Activated T-helper 1 cell treated with anti-CD3 and anti-CD28 coated beads, Interleukin-12 subunit alpha, Interleukin-12 subunit beta, Interleukin-2, Interleukin-4 antibody, amounts not matched to agents 30 ng/mL and 10 ng/mL and 1 ng/mL, durations not matched to agents 14 hours and 24 hours and 36 hours (primary cell): ENCODE data around the gene LAGE3. TPM values are rescaled to one million over a fixed set of nuclear protein-coding genes. Genes with fewer than 3 reads are reported as not detected.
A peak's percentile ranks its signal among the peaks of the same experiment; 100 is the strongest.

Source experiments
- DNase-seq: peaks from one replicate; pipeline ENCODE4 v3.0.0; 2021; ENCODE audit warnings: low spot score
- H3K27ac Mint-ChIP-seq: one replicate; pipeline ENCODE4 v1.8.0; 2021; ENCODE audit warnings: mild to moderate bottlenecking, mixed read lengths
- H3K27me3 Mint-ChIP-seq: one replicate; pipeline ENCODE4 v1.8.0; 2022; ENCODE audit warnings: mild to moderate bottlenecking, moderate library complexity, mixed read lengths; ENCODE audit not compliant: insufficient read depth
- H3K36me3 Mint-ChIP-seq: one replicate; pipeline ENCODE4 v1.8.0; 2021; ENCODE audit warnings: low read depth, mixed read lengths
- H3K4me1 Mint-ChIP-seq: one replicate; pipeline ENCODE4 v1.8.0; 2021; ENCODE audit warnings: low read depth, mixed read lengths
- H3K4me3 Mint-ChIP-seq: one replicate; pipeline ENCODE4 v1.8.0; 2021; ENCODE audit warnings: mild to moderate bottlenecking, moderate library complexity, mixed read lengths
- H3K9me3 Mint-ChIP-seq: one replicate; pipeline ENCODE4 v1.8.0; 2021; ENCODE audit warnings: mixed read lengths
- intact Hi-C: fragments of 100-400 bp; cut with micrococcal nuclease; formaldehyde crosslinking; loops from one replicate; pipeline ENCODE4 v1.15.1; 2024
- total RNA-seq: library from RNA; stranded (reverse); gene quantifications from 2 replicates; pipeline ENCODE4 v1.2.3, GENCODE V29; 2022

Gene LAGE3
- total RNA-seq, 1 donor from 2014 or later: 60.3 TPM

GRCh38 chrX:154457491-154458115 lies 21.5 kb downstream of the LAGE3 start:
- peak; percentile 39 for DNase-seq
- no peaks in the 10 kb centered on the region for H3K9me3 Mint-ChIP-seq
- peaks cover 5% of the 10 kb centered on the region for H3K4me1 Mint-ChIP-seq
- H3K27ac Mint-ChIP-seq: peak overlapping the region; percentile 94
- intact Hi-C loops: no loop called here
- peak overlapping the region; percentile 96 for H3K4me3 Mint-ChIP-seq
- H3K27me3 Mint-ChIP-seq: no peaks in the 10 kb centered on the region
- peaks cover 11% of the 10 kb centered on the region for H3K36me3 Mint-ChIP-seq

GRCh38 chrX:154452823-154453222 lies 26.3 kb downstream of the LAGE3 start:
- Mint-ChIP-seq H3K27ac (no peak overlapping the region), H3K36me3 (peaks cover 14% of the 10 kb centered on the region), H3K27me3 (no peaks in the 10 kb centered on the region), H3K4me3 (no peak overlapping the region), H3K4me1 (peaks cover 5% of the 10 kb centered on the region), H3K9me3 (no peaks in the 10 kb centered on the region)
- no peak for DNase-seq
- intact Hi-C loops: no loop called here

- H3K27me3 Mint-ChIP-seq: no peaks in the 10 kb centered on the region
- peaks cover 20% of the 10 kb centered on the region for H3K36me3 Mint-ChIP-seq
- intact Hi-C loops: no loop called here
- H3K4me3 Mint-ChIP-seq: no peak overlapping the region
- no peaks in the 10 kb centered on the region for H3K4me1 Mint-ChIP-seq
- DNase-seq: no peak
- H3K9me3 Mint-ChIP-seq: no peaks in the 10 kb centered on the region
- no peak overlapping the region for H3K27ac Mint-ChIP-seq
Observed at GRCh38 chrX:154450312-154450711, 28.8 kb downstream of the LAGE3 start.

GRCh38 chrX:154449618-154450017 lies 29.5 kb downstream of the LAGE3 start:
- DNase-seq: no peak
- no peaks in the 10 kb centered on the region for H3K9me3 Mint-ChIP-seq
- H3K36me3 Mint-ChIP-seq: peaks cover 19% of the 10 kb centered on the region
- H3K4me3 Mint-ChIP-seq: no peak overlapping the region
- no peak overlapping the region for H3K27ac Mint-ChIP-seq
- no peaks in the 10 kb centered on the region for H3K27me3 Mint-ChIP-seq
- no peaks in the 10 kb centered on the region for H3K4me1 Mint-ChIP-seq
- intact Hi-C loops: no loop called here

- no peaks in the 10 kb centered on the region for H3K27me3 Mint-ChIP-seq
Observed at GRCh38 chrX:154448484-154448883, 30.6 kb downstream of the LAGE3 start.

GRCh38 chrX:154446430-154446829 lies 32.7 kb downstream of the LAGE3 start:
- Mint-ChIP-seq H3K36me3 (peaks cover 11% of the 10 kb centered on the region), H3K9me3 (no peaks in the 10 kb centered on the region), H3K4me1 (no peaks in the 10 kb centered on the region), H3K27ac (no peak overlapping the region), H3K4me3 (peak overlapping the region; percentile 42), H3K27me3 (no peaks in the 10 kb centered on the region)
- DNase-seq: no peak
- intact Hi-C loops: no loop called here

More at GRCh38 chrX:154448484-154448883, 30.6 kb downstream of the LAGE3 start:
- Mint-ChIP-seq H3K9me3 (no peaks in the 10 kb centered on the region), H3K4me3 (no peak overlapping the region), H3K27ac (no peak overlapping the region), H3K36me3 (peaks cover 13% of the 10 kb centered on the region), H3K4me1 (no peaks in the 10 kb centered on the region)
- intact Hi-C loops: no loop called here
- no peak for DNase-seq

- H3K4me3 Mint-ChIP-seq: peak overlapping the region; percentile 42
- DNase-seq: no peak
- no peaks in the 10 kb centered on the region for H3K9me3 Mint-ChIP-seq
- H3K27me3 Mint-ChIP-seq: no peaks in the 10 kb centered on the region
- intact Hi-C loops: no loop called here
- H3K27ac Mint-ChIP-seq: peak overlapping the region; percentile 52
- no peaks in the 10 kb centered on the region for H3K4me1 Mint-ChIP-seq
- peaks cover 11% of the 10 kb centered on the region for H3K36me3 Mint-ChIP-seq
Observed at GRCh38 chrX:154445776-154446175, 33.3 kb downstream of the LAGE3 start.

- Mint-ChIP-seq H3K27ac (no peak overlapping the region), H3K36me3 (peaks cover 11% of the 10 kb centered on the region), H3K9me3 (no peaks in the 10 kb centered on the region), H3K27me3 (no peaks in the 10 kb centered on the region), H3K4me3 (peak overlapping the region; percentile 65), H3K4me1 (no peaks in the 10 kb centered on the region)
- DNase-seq: no peak
- intact Hi-C loops: loop anchor here (1.0 kb wide), 1 partner anchor 34 kb away; no protein-coding TSS in a partner anchor
Observed at GRCh38 chrX:154444755-154445246, 34.3 kb downstream of the LAGE3 start.

- no peaks in the 10 kb centered on the region for H3K27me3 Mint-ChIP-seq
- H3K27ac Mint-ChIP-seq: peak within 1 kb of the TSS; percentile 78
- peak; percentile 73 for DNase-seq
- intact Hi-C loops: loop anchor here (1.0 to 2.0 kb wide), 2 partner anchors 34 to 47 kb away; partner anchors contain the start of gene SLC10A3
- peak within 1 kb of the TSS; percentile 78 for H3K4me3 Mint-ChIP-seq
- no peaks in the 10 kb centered on the region for H3K9me3 Mint-ChIP-seq
- H3K36me3 Mint-ChIP-seq: peaks cover 11% of the 10 kb centered on the region
- H3K4me1 Mint-ChIP-seq: no peaks in the 10 kb centered on the region
Observed at GRCh38 chrX:154443992-154444754, 34.9 kb downstream of the LAGE3 start, which contains the start of gene FAM50A. FAM50A (plus strand) TSS chrX:154444141; CDS start chrX:154444236, 95 bp downstream.

- Mint-ChIP-seq H3K27me3 (no peaks in the 10 kb centered on the region), H3K4me3 (peak overlapping the region; percentile 78), H3K9me3 (no peaks in the 10 kb centered on the region), H3K36me3 (peaks cover 12% of the 10 kb centered on the region), H3K27ac (peak overlapping the region; percentile 78), H3K4me1 (no peaks in the 10 kb centered on the region)
- no peak for DNase-seq
- intact Hi-C loops: loop anchor here (2.0 kb wide), 1 partner anchor 47 kb away; the partner anchor contains the start of gene SLC10A3
Observed at GRCh38 chrX:154443479-154443910, 35.6 kb downstream of the LAGE3 start.

GRCh38 chrX:154441984-154442707 lies 36.9 kb downstream of the LAGE3 start:
- no peak for DNase-seq
- H3K9me3 Mint-ChIP-seq: no peaks in the 10 kb centered on the region

GRCh38 chrX:154441564-154441963 lies 37.5 kb downstream of the LAGE3 start:
- Mint-ChIP-seq H3K4me3 (no peak overlapping the region), H3K27ac (no peak overlapping the region), H3K4me1 (no peaks in the 10 kb centered on the region), H3K36me3 (peaks cover 7% of the 10 kb centered on the region), H3K9me3 (no peaks in the 10 kb centered on the region), H3K27me3 (no peaks in the 10 kb centered on the region)
- DNase-seq: no peak
- intact Hi-C loops: no loop called here

More at GRCh38 chrX:154441984-154442707, 36.9 kb downstream of the LAGE3 start:
- Mint-ChIP-seq H3K4me1 (no peaks in the 10 kb centered on the region), H3K27ac (no peak overlapping the region), H3K36me3 (peaks cover 10% of the 10 kb centered on the region), H3K4me3 (no peak overlapping the region), H3K27me3 (no peaks in the 10 kb centered on the region)
- intact Hi-C loops: loop anchor here (2.0 kb wide), 1 partner anchor 49 kb away; the partner anchor contains the start of gene SLC10A3
